Measurements from ENCODE around the gene FBXL13.

Gene FBXL13

GRCh38 chr7:102832674-102833073, 241.9 kb downstream of the FBXL13 start:
- H3K4me3 ChIP-seq (ENCODE audit: low read depth, low read length) = no peak overlapping the region
- in situ Hi-C loops (cut with HindIII; ENCODE audit: low sequenced_read_pairs) = no loop called here
- no peak for TF ChIP-seq CTCF (IDR thresholded peaks at IDR 0.05; ENCODE audit: low read depth, low read length, missing control alignments)
- DNase-seq (ENCODE audit: low read depth) = no peak

GRCh38 chr7:102830197-102830596, 244.4 kb downstream of the FBXL13 start:
- DNase-seq (ENCODE audit: low read depth) = no peak
- in situ Hi-C loops (cut with HindIII; ENCODE audit: low sequenced_read_pairs) = no loop called here
- TF ChIP-seq CTCF (IDR thresholded peaks at IDR 0.05; ENCODE audit: low read depth, low read length, missing control alignments) = no peak

GRCh38 chr7:102829075-102829474, 245.5 kb downstream of the FBXL13 start:
- no peak for TF ChIP-seq CTCF (IDR thresholded peaks at IDR 0.05; ENCODE audit: low read depth, low read length, missing control alignments)
- DNase-seq (ENCODE audit: low read depth) = no peak
- H3K4me3 ChIP-seq (ENCODE audit: low read depth, low read length) = no peak overlapping the region
- in situ Hi-C loops (cut with HindIII; ENCODE audit: low sequenced_read_pairs) = no loop called here

More at GRCh38 chr7:102830197-102830596, 244.4 kb downstream of the FBXL13 start:
- H3K4me3 ChIP-seq (ENCODE audit: low read depth, low read length) = no peak overlapping the region

- in situ Hi-C loops (cut with HindIII; ENCODE audit: low sequenced_read_pairs) = no loop called here
- no peak overlapping the region for H3K4me3 ChIP-seq (ENCODE audit: low read depth, low read length)
- no peak for DNase-seq (ENCODE audit: low read depth)
- TF ChIP-seq CTCF (IDR thresholded peaks at IDR 0.05; ENCODE audit: low read depth, low read length, missing control alignments) = no peak
These were observed 246.3 kb downstream of the FBXL13 start for GRCh38 chr7:102828286-102828685.

- no peak overlapping the region for H3K4me3 ChIP-seq (ENCODE audit: low read depth, low read length)
- in situ Hi-C loops (cut with HindIII; ENCODE audit: low sequenced_read_pairs) = loop anchor here (5.0 kb wide), 1 partner anchor 44 kb away; no protein-coding TSS in a partner anchor
- no peak for DNase-seq (ENCODE audit: low read depth)
- TF ChIP-seq CTCF (IDR thresholded peaks at IDR 0.05; ENCODE audit: low read depth, low read length, missing control alignments) = no peak
These were observed 251.0 kb downstream of the FBXL13 start for GRCh38 chr7:102823390-102824119.

GRCh38 chr7:102821994-102822747, 252.4 kb downstream of the FBXL13 start:
- H3K4me3 ChIP-seq (ENCODE audit: low read depth, low read length) = no peak overlapping the region
- no peak for DNase-seq (ENCODE audit: low read depth)
- in situ Hi-C loops (cut with HindIII; ENCODE audit: low sequenced_read_pairs) = loop anchor here (5.0 kb wide), 1 partner anchor 45 kb away; no protein-coding TSS in a partner anchor
- no peak for TF ChIP-seq CTCF (IDR thresholded peaks at IDR 0.05; ENCODE audit: low read depth, low read length, missing control alignments)
